Neural progenitor cell (in vitro differentiated cells): ENCODE data around the gene ARF1. TPM values are rescaled to one million over a fixed set of nuclear protein-coding genes. Genes with fewer than 3 reads are reported as not detected.
"Not testable (repeated sequence)": the region's sequence is repeated elsewhere in the genome, so short reads cannot be mapped to it uniquely, and the experiment has no call there.

Source experiments
- DNase-seq: peaks from one replicate; pipeline ENCODE4 v3.0.0-alpha.2; 2016; ENCODE audit warnings: low spot score
- H2AFZ ChIP-seq: fragments of 200-600 bp; sonication (generic); replicated peaks from 2 replicates; pipeline ENCODE4 v1.6.1; 2016; ENCODE audit warnings: antibody characterized with exemption
- H3F3A ChIP-seq: fragments of 200-600 bp; sonication (generic); 2 replicates; pipeline ENCODE4 v1.6.1; 2016; ENCODE audit warnings: antibody characterized with exemption, low read depth
- H3K27ac ChIP-seq: fragments of 200-600 bp; sonication (generic); 2 replicates; pipeline ENCODE4 v1.5.1; 2016; ENCODE audit warnings: mild to moderate bottlenecking
- H3K27me3 ChIP-seq: fragments of 200-600 bp; sonication (generic); 2 replicates; pipeline ENCODE4 v1.6.1; 2016; ENCODE audit warnings: mild to moderate bottlenecking, moderate library complexity
- H3K36me3 ChIP-seq: fragments of 200-600 bp; sonication (generic); 2 replicates; pipeline ENCODE4 v1.5.1; 2016
- H3K4me1 ChIP-seq: fragments of 200-600 bp; sonication (generic); 2 replicates; pipeline ENCODE4 v1.6.1; 2016; ENCODE audit warnings: mixed run types
- H3K4me2 ChIP-seq: fragments of 200-600 bp; sonication (generic); 2 replicates; pipeline ENCODE4 v1.6.1; 2016
- H3K4me3 ChIP-seq: fragments of 200-600 bp; sonication (generic); 2 replicates; pipeline ENCODE4 v1.5.1; 2016
- H3K79me2 ChIP-seq: fragments of 200-600 bp; sonication (generic); 2 replicates; pipeline ENCODE4 v1.6.1; 2016; ENCODE audit warnings: low read depth
- H3K9ac ChIP-seq: fragments of 200-600 bp; sonication (generic); 2 replicates; pipeline ENCODE4 v1.6.1; 2016
- H3K9me3 ChIP-seq: fragments of 200-600 bp; sonication (generic); 2 replicates; pipeline ENCODE4 v1.5.1; 2016; ENCODE audit warnings: low read depth
- H4K20me1 ChIP-seq: fragments of 200-600 bp; sonication (generic); 2 replicates; pipeline ENCODE4 v1.6.1; 2016; ENCODE audit warnings: low read depth
- H3K27ac Mint-ChIP-seq: 3 replicates; pipeline ENCODE4 v1.8.0; 2021; ENCODE audit warnings: mixed read lengths
- H3K27me3 Mint-ChIP-seq: 2 replicates; pipeline ENCODE4 v1.8.0; 2022; ENCODE audit warnings: low read depth, mild to moderate bottlenecking, inconsistent platforms, moderate library complexity, mixed read lengths; ENCODE audit not compliant: insufficient read depth
- H3K36me3 Mint-ChIP-seq: 3 replicates; pipeline ENCODE4 v1.8.0; 2021; ENCODE audit warnings: mixed read lengths
- H3K4me1 Mint-ChIP-seq: 3 replicates; pipeline ENCODE4 v1.8.0; 2021; ENCODE audit warnings: mixed read lengths
- H3K4me3 Mint-ChIP-seq: 3 replicates; pipeline ENCODE4 v1.8.0; 2021; ENCODE audit warnings: mild to moderate bottlenecking, moderate library complexity, mixed read lengths
- H3K9me3 Mint-ChIP-seq: 3 replicates; pipeline ENCODE4 v1.8.0; 2020; ENCODE audit warnings: mixed read lengths
- CTCF ChIP-seq: fragments of 200-600 bp; sonication (generic); IDR thresholded peaks from 2 replicates; pipeline ENCODE4 v1.5.1; 2017; ENCODE audit warnings: antibody characterized with exemption, mild to moderate bottlenecking
- EZH2 ChIP-seq: fragments of 200-600 bp; sonication (generic); IDR thresholded peaks from 2 replicates; pipeline ENCODE4 v1.6.1; 2017; ENCODE audit warnings: antibody characterized with exemption, mild to moderate bottlenecking, moderate library complexity
- EZH2phosphoT487 ChIP-seq: fragments of 200-600 bp; sonication (generic); IDR thresholded peaks from 2 replicates; pipeline ENCODE4 v1.6.1; 2017; ENCODE audit warnings: antibody characterized with exemption
- total RNA-seq: library from RNA; depleted of rRNA; stranded (reverse); fragments of >200 nt; gene quantifications from 2 replicates; pipeline ENCODE4 v1.2.3, GENCODE V29; 2015; ENCODE audit warnings: low replicate concordance

ARF1 gene
- total RNA-seq, 1 donor from 2014 or later = 95.1 TPM

- Mint-ChIP-seq H3K27me3 (peaks cover 17% of the 10 kb centered on the region), H3K9me3 (no peaks in the 10 kb centered on the region), H3K27ac (peak within 1 kb of the TSS; percentile 93), H3K4me3 (peak within 1 kb of the TSS; percentile 96), H3K4me1 (peaks cover 17% of the 10 kb centered on the region), H3K36me3 (no peaks in the 10 kb centered on the region)
- Histone ChIP-seq H3K4me1 (peaks cover 3% of the 10 kb centered on the region), H3K9me3 (no peaks in the 10 kb centered on the region), H3K79me2 (peaks cover 14% of the 10 kb centered on the region), H4K20me1 (no peaks in the 10 kb centered on the region), H3K4me2 (peak within 1 kb of the TSS; percentile 86), H3K27me3 (peaks cover 8% of the 10 kb centered on the region), H2AFZ (peak within 1 kb of the TSS; percentile 98), H3K36me3 (no peaks in the 10 kb centered on the region), H3K4me3 (peak within 1 kb of the TSS; percentile 99), H3K9ac (peak within 1 kb of the TSS; percentile 96), H3F3A (peaks cover 4% of the 10 kb centered on the region), H3K27ac (no peak within 1 kb of the TSS)
- TF ChIP-seq EZH2phosphoT487 (no peak), CTCF (peak; percentile 36), EZH2 (no peak)
- DNase-seq = peak; percentile 98
Measured at GRCh38 chr1:228109073-228109961, 26.8 kb downstream of the ARF1 start, which contains the start of gene MRPL55. MRPL55 (minus strand) TSS chr1:228109299; CDS start chr1:228108260, 1,039 bp downstream.

DNA sequence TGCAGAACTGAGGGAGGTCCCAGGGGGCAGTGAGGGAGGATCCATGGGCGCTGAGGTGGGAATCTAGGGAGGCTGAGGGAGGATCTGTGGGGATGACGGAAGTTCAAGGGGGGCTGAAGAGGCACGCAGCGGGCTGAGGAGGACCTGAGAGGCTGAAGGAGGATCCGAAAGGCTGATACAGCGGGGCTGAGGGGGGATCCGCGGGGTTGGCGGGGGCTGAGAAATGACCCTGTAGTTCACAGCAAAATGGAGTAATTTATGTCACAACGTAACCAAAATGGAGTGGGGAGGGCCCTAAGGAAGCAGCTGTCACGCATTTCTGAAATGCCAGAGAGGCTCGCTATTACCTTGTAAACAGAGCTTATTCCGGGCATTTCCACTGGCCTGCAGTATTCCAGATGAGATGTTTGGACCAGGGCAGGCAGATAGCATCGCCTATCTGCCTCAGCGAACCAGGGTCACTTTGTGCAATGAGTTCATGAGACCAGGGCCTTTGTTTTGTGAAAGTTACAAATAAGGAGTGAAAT, 27.5 kb downstream of the ARF1 start:
- H2AFZ ChIP-seq = peak overlapping the region; percentile 91
- DNase-seq = peak; percentile 33
- Mint-ChIP-seq H3K4me1 (peaks cover 14% of the 10 kb centered on the region), H3K27me3 (peaks cover 12% of the 10 kb centered on the region), H3K36me3 (no peaks in the 10 kb centered on the region), H3K27ac (peak overlapping the region; percentile 93), H3K9me3 (no peaks in the 10 kb centered on the region), H3K4me3 (peak overlapping the region; percentile 96)
- H3K27me3 ChIP-seq = peaks cover 8% of the 10 kb centered on the region
- peaks cover 3% of the 10 kb centered on the region for H3K4me1 ChIP-seq
- H3F3A ChIP-seq = no peaks in the 10 kb centered on the region
- H4K20me1 ChIP-seq = no peaks in the 10 kb centered on the region
- peak overlapping the region; percentile 99 for H3K4me3 ChIP-seq
- H3K9me3 ChIP-seq = no peaks in the 10 kb centered on the region
- no peaks in the 10 kb centered on the region for H3K36me3 ChIP-seq
- H3K9ac ChIP-seq = no peak overlapping the region
- no peak overlapping the region for H3K27ac ChIP-seq
- TF ChIP-seq CTCF = no peak
- no peak for TF ChIP-seq EZH2phosphoT487
- TF ChIP-seq EZH2 = no peak
- peak overlapping the region; percentile 86 for H3K4me2 ChIP-seq
- H3K79me2 ChIP-seq = peaks cover 14% of the 10 kb centered on the region

GRCh38 chr1:228110556-228110955, 28.0 kb downstream of the ARF1 start:
- DNase-seq = no peak
- Mint-ChIP-seq H3K36me3 (no peaks in the 10 kb centered on the region), H3K4me1 (peaks cover 14% of the 10 kb centered on the region), H3K27ac (no peak overlapping the region), H3K27me3 (peaks cover 12% of the 10 kb centered on the region), H3K9me3 (no peaks in the 10 kb centered on the region), H3K4me3 (peak overlapping the region; percentile 96)
- Histone ChIP-seq H2AFZ (no peak overlapping the region), H3K9ac (no peak overlapping the region), H3K9me3 (no peaks in the 10 kb centered on the region), H3K36me3 (no peaks in the 10 kb centered on the region), H3K27me3 (peaks cover 8% of the 10 kb centered on the region), H3K79me2 (peaks cover 14% of the 10 kb centered on the region), H3K4me3 (no peak overlapping the region), H4K20me1 (no peaks in the 10 kb centered on the region), H3F3A (no peaks in the 10 kb centered on the region), H3K4me2 (no peak overlapping the region), H3K27ac (no peak overlapping the region), H3K4me1 (peaks cover 3% of the 10 kb centered on the region)
- TF ChIP-seq EZH2phosphoT487 (no peak), CTCF (no peak), EZH2 (no peak)

DNA sequence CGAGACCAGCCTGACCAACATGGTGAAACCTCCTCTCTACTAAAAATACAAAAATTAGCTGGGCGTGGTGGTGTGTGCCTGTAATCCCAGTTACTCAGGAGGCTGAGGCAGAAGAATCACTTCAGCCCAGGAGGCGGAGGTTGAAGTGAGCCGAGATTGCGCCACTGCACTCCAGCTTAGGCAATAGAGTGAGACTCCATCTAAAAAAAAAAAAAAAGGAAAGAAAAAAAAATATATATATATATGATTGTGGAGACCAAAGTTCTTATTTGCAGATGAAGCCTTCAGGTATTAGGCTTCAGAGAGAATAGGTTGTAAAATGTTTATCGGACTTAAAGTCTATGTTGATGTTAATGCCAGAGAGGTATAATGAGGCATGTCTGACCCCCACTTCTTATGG, 28.8 kb downstream of the ARF1 start:
- H3K9me3 Mint-ChIP-seq, H3K36me3 ChIP-seq, H2AFZ ChIP-seq, H3K4me2 ChIP-seq, H3K27ac ChIP-seq, H3F3A ChIP-seq, H3K9ac ChIP-seq, DNase-seq, H3K4me3 ChIP-seq, H3K9me3 ChIP-seq, H3K4me1 ChIP-seq, H3K36me3 Mint-ChIP-seq, H3K27me3 ChIP-seq, H3K27ac Mint-ChIP-seq, H4K20me1 ChIP-seq: not testable (repeated sequence)
- peaks cover 14% of the 10 kb centered on the region for H3K79me2 ChIP-seq
- Mint-ChIP-seq H3K4me1 (peaks cover 14% of the 10 kb centered on the region), H3K4me3 (peak overlapping the region; percentile 50), H3K27me3 (peaks cover 12% of the 10 kb centered on the region)
